ENCODE data around the gene AQP12B.
"Not testable (repeated sequence)": the region's sequence is repeated elsewhere in the genome, so short reads cannot be mapped to it uniquely, and the experiment has no call there.

Gene AQP12B

DNA sequence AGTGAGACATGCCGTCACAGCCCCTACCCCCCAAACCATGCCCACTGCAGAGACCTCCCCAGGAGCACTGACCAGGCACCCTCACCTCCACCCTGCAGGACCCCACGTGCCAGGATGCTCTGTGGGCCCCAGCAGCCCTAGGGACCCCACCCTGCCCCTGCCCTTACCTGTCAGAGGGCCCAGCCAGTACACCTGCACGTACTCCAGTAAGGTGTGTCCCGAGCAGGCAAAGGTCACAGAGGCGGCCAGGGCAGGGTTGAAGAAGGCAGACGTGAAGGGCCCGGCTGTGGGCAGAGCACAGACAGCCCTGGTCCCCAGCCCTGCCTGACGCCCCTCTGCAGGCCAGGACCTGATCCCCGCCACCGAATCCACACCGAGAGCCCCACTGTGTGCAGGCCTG is 2.5 kb downstream of the AQP12B start:
- not testable (repeated sequence) for DNase-seq

DNA sequence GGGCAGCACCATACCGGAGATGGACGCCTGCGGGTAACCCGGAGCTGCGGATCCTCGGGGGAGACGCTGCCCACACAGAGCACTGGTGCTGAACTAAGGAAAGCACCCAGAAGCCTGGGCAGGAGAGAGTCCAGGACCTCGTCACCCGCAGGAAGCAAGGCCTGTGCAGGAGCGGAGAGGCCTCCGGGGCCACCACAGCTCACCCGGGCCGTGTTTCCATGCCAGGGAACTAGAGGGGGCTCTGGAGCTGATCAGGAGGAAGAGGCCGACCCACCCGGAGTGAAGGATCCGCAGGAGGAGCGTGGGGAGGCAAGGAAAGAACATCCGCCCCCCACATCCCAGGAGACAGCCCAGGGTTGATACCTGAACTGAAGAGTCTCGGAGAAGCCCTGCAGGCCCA is 3.8 kb downstream of the AQP12B start:
- not testable (repeated sequence) for DNase-seq

DNA sequence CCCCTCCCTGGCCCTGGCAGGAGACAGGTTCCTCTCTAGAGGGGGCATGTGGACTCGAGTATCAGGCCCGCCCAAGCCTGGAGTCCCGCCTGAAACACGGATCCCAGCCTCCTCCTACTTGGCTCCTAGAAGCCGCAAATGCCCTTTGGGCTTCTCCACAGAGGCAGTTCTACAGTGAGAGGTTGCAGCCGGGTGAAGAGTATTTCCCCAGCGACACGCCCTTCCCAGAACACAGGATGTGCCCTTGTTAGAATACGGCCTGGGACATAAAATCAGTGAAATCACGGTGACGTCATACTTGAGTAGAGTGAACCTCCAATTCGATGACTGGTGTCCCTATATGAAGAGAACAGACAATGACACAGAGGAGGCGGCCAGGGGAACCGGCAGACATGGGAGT is 4.6 kb downstream of the AQP12B start:
- DNase-seq: not testable (repeated sequence)

DNA sequence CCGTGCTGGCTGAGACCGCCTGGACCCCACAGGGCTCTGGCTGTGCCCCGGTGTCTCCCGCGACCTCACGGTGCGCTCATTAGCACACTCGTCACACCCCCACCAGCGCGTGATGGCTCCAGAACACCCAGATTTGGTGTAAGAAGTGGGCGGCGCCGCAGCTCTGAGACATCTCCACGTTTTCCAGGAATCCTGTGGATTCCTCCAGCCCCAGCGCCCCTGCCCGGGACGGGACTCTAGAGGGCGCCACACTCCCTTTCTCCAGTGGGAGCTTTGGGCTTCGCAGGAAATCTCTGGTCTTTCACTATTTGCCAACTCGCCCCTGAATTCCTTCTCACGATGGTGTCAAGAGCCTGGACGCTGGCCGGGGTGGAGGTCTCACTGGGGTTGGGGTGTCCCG is 7.3 kb downstream of the AQP12B start:
- not testable (repeated sequence) for DNase-seq

DNA sequence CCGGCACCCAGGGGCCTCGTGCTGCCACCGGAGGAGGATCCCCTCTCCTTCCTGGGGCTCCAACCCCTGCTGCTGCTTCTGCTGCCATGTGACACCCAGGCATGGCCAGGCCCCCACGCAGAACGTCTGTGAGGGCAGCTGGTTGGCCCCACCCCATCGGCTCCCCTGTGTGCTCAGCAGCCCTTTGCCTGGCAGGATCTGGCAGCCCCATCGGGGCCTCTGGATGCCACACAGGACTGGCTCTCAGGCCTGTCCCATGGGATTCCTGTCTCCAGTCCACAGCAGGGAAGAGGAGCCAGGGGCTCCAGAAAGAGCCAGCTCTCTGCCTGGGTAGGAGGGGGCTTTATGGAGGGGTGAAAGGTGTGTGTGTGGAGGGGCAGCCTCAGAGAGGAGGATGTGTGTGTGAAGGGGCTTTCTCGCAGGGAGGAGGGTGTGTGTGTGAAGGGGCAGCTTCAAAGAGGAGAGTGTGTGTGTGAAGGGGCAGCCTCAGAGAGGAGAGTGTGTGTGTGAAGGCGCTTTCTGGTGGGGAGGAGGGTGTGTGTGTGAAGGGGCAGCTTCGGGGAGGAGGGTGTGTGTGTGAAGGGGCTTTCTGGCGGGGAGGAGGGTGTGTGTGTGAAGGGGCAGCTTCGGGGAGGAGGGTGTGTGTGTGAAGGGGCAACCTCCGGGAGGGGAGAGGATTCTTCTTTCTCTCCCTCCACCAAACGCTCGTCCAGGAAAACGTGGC is 8.1 kb downstream of the AQP12B start:
- peak; percentile 1 for DNase-seq

DNA sequence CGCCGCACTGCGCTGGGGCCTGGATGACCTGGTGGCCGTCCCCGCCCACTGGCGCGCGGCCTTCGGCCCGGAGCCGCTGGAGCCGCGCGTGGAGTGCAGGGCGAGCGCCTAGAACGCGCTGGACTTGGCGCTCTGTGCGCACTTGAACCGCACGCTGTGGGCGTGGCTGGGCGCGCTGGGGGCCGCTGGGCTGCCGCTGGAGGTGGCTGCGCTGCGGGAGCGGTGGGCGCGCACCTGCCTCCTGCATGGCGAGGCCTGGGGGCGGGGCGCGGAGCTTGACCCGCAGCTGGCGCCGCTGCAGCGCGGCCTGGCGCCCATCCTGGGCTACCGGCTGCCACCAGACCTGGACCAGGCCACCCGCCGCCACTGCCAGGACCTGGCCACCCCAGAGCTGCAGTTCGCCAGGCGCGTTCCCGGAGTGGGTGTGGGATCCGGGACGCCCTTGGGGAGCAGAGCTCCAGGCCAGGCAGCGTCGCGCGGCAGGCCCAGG is 9.9 kb downstream of the AQP12B start:
- no peak for DNase-seq

DNA sequence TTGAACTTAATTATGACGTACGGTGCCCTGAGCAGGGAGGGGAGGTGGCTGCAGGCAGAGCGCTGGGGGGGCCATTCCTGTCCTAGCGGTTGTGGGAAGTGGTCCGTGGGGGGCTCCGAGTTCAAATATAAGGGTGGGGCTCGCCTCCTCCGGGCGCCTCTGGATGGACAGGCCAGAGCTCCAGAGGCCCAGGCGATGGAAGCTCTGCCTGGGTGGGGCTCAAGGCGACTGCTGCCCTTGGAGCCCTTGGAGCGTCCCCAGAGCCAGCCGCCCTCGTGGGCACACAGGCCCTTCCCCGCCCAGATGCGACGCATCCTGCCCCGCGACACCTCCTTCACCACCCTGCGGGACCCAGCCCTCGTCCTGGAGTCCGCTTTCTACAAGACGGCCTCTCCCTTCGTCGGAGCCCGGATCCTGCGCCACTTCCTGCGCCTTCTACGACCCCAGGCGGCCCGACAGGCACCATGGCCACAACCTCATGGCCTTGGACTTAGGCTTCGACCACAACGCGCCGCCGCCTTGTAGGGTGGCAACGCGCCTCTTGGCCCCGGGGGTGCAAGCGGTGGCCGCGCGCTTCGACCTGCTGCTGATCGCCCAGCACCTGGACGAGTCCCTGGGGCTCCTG is 10.5 kb downstream of the AQP12B start:
- no peak for DNase-seq

DNA sequence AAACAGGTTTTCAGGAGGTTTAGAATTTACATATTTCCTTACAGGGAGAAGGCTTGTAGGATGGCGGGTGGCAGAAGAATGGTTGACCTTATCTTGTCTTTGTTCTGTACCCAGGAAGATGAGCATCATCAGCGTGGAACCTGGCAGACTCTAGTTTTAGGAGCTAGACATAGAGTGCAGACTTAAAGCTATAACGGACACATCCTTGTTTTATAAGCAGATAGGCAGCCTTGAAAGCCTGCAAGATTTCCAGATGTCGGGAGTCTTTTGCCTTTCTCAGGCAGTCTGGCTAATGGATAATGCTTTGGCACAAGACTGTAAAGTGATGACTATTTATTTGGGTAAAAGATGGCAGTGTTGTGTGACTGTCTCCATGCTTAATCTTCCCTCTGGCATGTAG is 11.7 kb downstream of the AQP12B start:
- DNase-seq: no peak

DNA sequence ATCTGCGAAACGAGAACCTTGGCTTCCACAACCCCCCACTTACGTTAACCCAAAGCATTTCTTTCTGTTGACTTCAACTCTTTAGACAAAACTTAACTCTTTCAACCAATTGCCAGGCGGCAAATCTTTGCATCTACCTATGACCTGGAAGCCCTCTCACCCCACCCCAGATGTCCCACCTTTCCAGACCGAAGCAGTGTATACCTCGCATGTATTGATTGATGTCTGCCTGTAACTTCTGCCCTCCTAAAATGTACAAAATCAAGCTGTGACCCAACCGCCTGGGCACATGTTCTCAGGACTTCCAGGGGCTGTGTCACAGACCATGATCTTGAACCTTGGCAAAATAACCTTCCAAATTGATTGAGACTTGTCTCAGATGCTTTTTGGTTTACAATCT is 12.3 kb downstream of the AQP12B start:
- no peak for DNase-seq

DNA sequence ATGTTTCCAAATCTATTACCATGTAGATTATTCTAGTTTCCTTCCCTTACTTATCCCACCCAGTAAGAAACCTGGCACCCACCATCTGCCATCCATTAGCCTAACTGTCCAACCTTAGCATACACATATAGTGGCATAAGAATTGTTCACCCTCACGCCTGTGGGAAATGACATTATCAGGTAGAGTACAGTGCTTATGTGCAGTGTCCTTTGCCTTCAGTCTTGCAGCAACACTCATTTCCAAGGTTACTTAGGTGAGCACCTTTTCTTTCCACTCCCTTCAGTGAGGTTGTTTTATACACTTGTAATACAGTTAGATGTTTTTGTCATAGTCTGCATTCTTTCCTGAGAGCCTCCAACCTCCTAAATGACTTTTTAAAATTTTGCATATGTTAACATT is 18.1 kb downstream of the AQP12B start:
- DNase-seq: no peak

DNA sequence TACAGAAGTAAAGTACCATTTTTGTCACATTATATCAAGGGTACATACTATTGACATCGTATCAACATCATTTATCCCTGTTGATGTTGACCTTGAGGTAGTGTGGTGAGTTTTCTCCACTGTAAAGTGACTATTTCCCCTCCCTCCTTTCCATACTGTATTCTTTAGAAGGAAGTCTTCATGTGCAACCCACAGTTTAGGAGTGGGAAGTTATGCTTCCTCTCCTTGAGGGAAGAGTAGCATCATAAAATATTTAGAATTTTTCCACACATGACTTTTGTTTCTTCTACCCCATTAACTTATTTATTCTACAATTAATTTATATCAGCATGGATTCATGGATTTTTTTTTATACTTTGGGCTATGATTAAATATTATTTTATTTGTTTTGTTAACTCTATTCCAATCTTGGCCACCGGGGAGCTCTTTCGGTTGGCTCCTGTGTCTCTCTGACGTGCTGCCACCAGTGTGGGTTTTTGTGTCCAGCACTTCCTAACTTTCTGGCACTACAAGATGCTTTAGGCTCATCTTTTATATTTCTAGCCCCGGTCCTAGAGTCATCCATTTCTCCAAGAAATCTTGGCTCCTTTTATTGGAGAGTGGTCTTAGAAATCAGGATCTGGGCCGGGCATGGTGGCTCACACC is 19.0 kb downstream of the AQP12B start:
- no peak for DNase-seq

DNA sequence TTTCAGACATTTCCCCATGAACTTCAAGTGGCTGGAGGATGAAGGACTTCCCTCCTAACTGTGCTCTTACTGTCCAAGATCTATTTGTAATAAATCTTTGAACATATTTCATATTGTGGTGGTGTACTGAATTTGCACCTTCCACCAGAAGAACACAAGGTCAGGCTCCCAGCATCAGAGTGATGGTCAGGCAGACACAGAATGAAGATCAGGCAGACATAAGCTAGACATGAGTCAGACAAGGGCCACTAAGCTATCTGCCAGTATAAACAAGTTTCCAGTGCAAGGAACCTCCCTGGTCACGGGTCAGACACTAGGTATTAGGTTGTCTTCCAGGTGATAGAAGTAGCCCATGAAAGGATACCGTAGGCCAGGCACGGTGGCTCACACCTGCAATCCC is 20.0 kb downstream of the AQP12B start:
- DNase-seq: no peak

DNA sequence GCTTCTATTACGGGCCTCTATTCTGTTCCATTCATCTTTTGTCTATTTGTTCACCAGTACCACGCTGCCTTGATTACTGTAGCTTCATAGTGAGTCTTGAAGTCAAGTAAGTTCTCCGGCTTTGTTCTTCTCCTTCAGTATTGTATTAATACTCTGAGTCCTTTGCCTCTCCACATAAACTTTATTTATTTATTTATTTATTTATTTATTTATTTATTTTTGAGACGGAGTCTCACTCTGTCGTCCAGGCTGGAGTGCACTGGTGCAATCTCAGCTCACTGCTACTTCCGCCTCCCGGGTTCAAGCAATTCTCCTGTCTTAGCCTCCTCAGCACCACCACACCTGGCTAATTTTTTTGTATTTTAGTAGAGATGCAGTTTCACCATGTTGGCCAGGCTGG is 22.8 kb downstream of the AQP12B start:
- not testable (repeated sequence) for DNase-seq

DNA sequence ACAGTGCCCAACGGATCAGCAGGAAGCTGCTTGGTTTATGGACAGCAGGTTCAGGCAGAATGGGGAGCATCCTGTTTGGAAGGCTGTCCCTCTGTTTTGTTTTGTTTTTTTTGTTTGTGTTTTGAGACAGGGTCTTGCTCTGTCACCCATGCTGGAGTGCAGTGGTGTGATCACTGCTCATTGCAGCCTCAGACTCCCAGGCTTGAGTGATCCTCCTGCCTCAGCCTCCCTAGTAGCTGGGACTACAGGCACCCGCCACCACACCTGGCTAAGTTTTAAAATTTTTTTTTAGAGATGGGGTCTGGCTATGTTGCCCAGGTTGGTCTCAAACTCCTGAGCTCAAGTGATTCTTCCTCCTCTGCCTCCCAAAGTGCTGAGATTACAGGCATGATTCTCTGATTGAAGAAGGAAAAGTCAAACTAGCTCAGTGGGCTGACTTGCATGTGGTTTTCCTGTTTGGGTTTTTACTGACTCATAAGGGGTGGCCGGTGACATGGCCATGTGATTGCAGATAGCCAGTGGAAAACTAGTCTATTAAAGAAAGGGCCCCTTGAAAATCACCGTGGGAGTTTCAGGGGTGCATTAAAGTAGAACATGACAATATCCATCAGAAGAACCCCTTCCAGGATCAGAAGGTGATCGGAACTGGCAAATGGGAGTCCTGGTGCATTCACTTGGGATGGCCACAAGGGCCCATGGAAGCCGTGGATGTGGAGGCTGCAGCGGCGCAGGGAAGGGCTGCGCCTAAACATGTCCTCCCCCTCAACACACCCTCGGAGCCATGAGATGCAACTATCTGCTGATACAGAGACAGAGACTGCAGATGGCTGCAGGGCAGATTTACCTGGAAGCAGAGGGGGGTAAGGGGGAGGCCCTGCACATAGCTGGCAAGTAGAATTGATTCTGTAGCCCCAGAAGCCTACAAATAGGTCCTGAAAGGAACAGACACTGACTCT is 26.5 kb downstream of the AQP12B start:
- no peak for DNase-seq

DNA sequence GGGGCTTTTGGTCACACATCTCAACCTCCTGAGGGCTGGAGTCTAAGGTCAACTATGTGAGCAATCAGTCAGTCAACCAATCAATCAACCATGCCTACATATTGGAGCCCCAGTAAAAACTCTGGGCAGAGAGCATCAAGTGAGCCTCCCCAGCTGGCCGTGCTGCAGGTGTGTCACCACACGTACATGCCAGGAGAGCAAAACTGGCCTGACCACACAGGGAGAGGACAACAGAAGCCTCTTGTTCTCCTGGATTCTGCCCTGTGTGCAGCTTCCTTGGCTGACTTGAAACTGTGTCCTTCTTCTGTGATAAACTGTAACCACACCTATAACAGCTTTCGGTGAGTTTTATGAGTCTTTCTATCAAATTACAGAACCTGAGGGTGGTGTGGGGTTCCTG is 31.5 kb downstream of the AQP12B start:
- no peak for DNase-seq

DNA sequence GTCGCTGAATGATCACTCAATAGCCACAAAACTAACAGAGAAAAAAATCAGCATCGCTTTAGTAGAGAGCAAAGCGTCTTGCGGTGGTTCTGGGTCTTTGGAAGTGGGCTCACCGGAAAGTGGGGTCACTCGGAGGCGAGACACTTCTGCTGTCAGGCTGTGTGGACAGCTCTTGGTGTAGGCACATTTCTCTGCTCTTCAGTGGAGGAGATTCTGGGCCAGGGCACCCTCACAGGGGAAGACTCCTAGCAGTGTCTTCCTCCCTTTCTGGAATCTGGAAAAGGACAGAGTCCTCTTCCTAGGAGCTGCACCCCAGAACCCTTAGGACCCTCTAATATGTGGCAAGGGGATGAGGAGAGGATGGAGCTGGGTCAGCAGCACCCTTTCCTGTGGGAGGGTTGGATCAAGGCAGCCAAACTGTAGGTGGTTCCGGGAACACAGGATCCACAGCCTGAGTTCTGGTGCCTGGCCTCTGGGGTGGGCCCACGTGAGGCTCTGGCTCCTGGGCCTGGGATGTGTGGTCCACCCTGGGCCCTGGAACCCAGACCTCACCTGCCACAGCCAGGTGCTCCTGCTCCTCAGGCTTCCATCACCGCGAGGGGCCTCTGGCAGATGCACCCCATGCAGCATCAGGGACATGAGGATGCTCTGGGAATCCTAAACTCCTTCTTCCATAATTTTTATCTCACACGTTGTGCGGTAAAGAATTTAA is 32.3 kb downstream of the AQP12B start:
- no peak for DNase-seq

DNA sequence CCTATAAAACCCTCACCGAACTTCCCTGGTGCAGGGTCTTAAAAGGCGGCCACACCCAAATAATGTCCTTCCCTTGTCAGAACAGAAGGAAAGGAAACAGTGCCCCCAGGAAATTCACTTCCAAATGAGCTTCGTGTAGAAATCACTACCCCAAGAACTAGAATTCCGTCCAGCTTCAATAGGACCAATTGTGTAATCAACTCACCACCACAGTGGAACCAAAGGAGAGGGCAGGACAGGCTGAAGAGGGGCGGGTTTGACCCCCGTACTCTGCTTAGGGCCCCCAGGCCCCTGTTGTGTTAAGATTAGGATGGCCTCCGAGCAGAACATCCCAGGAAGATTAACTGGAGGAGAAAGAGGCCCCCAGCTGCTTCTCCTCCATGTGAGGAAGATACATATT is 33.4 kb downstream of the AQP12B start:
- DNase-seq: no peak

DNA sequence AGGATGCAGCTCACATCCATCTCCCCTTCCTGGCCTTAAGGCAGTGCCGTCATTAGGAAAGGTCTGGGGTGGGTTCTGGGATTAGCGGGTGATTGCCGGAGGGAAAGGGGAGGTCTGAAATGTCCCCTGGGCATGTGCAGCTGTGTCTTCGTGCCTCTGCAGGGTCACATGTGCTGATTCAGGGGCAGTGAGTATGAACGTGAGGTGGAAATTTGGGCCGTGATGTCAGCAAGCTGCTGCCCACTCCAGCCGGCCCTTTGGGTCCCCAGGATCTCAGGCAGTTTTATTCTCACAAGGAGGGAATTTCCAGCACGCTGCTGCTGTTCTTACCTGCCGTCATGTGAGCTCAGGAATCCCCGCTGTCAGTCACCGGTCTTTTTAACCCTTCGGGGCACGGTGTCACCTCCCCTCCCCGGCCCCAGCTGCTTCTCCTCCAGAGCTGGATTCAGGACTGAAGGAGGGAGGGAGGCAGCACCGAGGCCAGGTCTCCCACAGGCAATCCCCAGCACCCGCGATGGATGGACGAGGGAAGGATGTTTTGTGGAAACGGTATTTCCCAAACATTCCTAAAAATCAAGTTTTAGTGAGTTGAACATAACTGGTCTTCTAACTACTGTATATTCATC is 33.9 kb downstream of the AQP12B start:
- DNase-seq: no peak

DNA sequence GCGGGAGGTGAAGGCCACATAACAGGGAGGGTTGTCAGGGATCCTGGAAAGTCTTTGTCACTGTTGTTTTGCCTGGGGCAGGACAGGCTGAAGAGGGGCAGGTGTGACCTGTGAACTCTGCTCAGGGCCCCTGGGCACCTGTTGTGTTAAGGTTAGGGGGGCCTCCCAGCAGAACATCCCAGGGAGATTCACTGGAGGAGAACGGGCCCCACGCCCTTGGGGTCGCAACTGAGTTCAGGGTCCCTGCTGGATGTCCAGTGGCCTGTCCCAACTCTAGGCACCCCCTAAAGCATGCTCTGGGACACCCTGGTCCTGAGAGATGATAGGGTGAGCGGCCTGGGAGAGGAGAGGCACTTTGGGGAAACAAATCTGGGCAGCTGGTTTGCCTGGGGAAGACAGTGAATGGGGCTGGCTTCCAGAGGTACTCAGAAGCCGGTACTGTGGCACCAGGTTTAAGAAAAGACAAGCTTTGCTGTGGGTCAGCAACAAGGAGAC is 34.5 kb downstream of the AQP12B start:
- DNase-seq: no peak

DNA sequence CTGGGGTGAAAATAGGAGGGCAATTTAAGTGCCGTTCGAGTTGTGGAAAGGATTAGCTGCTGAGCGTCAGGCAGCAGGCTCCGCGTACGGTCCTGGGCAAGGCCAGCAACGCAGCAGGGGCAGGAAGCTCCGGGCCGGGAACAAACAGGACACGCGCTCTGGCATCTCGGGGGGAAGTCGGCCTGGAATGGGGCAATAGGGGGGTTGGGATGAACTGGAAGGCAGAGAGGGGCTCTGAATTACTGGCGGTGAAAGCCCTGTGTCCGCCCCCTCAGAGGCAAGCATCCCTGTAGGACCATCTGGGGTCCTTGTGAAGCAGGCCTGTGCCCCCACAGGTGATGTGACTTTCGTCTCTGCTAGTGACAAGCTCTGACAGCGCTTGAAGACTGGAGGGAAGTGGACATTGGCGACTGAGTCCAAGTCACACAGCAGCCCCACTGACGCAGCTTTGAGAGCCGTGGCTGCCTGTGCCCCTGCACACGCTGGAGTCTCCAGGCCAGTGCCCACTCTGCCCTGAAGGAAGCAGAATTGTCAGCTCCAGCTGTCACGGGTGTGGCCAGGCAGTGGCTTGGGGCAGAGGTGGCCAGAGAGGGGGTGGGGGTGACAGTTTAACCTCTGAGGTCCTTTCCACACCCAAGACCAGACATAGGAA is 35.1 kb downstream of the AQP12B start:
- no peak for DNase-seq

DNA sequence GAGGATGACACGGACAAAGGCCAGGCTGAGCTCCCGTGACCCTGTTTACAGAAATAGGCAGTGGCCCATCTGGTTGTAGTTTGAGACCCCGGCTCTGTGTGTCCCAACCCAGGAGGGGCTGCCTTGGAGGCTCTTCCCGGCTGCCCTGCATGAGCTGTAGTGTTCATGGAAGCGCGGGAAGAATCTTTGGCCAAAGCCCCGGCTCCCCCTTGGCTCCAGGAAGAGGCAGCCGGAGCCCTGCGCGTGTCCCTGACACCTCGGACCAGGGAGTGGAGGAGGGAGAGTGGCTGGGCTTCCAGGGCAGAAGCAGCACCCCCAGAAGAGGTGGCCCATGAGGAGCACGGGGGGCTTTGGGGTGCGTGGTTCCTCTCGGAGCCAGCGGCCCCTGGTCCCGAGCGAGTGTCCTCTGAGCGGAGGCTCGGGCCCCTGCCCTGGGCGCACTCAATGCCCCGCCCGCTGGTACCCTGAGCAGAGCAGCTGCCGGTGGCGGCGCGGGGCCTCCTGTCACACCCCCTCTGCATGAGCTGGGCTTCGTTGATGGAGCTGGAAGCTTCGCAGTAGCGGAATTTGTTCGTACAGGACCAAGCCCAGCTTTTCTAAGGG is 35.7 kb downstream of the AQP12B start:
- DNase-seq: no peak
